Lower lobe of right lung (tissue), 2 donors: Measurements from ENCODE around the gene DCHS2. TPM values are rescaled to one million over a fixed set of nuclear protein-coding genes. Genes with fewer than 3 reads are reported as not detected.

Source experiments
- ATAC-seq, 2 donors: fragments of 200-7000 bp; cut with Tn5 transposase; one replicate each; pipeline ENCODE4 v1.9.1; 2020 to 2022; ENCODE audit warnings: mild to moderate bottlenecking in 2 of 2, moderate library complexity in 2 of 2
- DNase-seq: peaks from one replicate; pipeline ENCODE4 v3.0.0-alpha.2; 2020
- H3K27ac ChIP-seq: fragments of 200-600 bp; one replicate; pipeline ENCODE4 v1.8.0; 2022
- H3K27me3 ChIP-seq: fragments of 200-600 bp; one replicate; pipeline ENCODE4 v1.8.0; 2022; ENCODE audit warnings: low read depth
- H3K36me3 ChIP-seq: fragments of 200-600 bp; one replicate; pipeline ENCODE4 v1.8.0; 2022; ENCODE audit warnings: mild to moderate bottlenecking
- H3K4me1 ChIP-seq: fragments of 200-600 bp; one replicate; pipeline ENCODE4 v1.8.0; 2022
- H3K4me3 ChIP-seq: fragments of 200-600 bp; one replicate; pipeline ENCODE4 v1.8.0; 2022; ENCODE audit warnings: mild to moderate bottlenecking
- H3K9me3 ChIP-seq: fragments of 200-600 bp; one replicate; pipeline ENCODE4 v1.8.0; 2022
- intact Hi-C: fragments of 100-400 bp; cut with DNase I; formaldehyde crosslinking; loops from one replicate; pipeline ENCODE4 v1.11.0; 2022
- total RNA-seq: library from RNA; stranded (reverse); fragmentation: NEBNext Ultra II Directional; extraction: Animal tissue kit (Norgen Biotek cat#: 25700); gene quantifications from one replicate; pipeline ENCODE4 v1.2.1, GENCODE V29; 2021
- TF ChIP-seq, protein P1 (sequence below): fragments of 200-600 bp; IDR thresholded peaks from one replicate; pipeline ENCODE4 v1.8.0; 2022; ENCODE audit warnings: antibody characterized with exemption, mild to moderate bottlenecking
- donor health status: DM: no; HTN: yes; CAD: no; lungs with severe emphysema.

The DCHS2 gene
- total RNA-seq, 1 donor from 2014 or later = 0.53 TPM

DNA sequence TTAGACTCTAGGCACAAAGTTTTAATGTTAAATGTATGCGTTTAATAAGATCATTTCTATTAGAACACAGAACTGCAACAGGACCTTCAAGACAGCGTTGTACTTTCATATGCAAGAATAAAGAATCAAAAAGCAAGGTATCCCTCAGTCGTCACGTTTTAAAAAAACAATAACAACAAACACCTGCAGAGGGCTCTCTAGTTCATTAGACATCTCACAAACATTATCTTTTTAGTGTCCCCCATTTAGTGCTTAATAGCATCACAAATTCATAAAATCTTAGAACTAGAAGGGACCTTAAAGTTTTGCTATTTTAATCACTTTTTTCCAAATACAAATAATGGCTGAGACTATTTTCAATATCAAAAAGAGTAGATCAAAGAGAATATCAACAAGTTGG lies 236.6 kb downstream of the DCHS2 start:
- no peak for DNase-seq
- TF ChIP-seq, protein P1, sequence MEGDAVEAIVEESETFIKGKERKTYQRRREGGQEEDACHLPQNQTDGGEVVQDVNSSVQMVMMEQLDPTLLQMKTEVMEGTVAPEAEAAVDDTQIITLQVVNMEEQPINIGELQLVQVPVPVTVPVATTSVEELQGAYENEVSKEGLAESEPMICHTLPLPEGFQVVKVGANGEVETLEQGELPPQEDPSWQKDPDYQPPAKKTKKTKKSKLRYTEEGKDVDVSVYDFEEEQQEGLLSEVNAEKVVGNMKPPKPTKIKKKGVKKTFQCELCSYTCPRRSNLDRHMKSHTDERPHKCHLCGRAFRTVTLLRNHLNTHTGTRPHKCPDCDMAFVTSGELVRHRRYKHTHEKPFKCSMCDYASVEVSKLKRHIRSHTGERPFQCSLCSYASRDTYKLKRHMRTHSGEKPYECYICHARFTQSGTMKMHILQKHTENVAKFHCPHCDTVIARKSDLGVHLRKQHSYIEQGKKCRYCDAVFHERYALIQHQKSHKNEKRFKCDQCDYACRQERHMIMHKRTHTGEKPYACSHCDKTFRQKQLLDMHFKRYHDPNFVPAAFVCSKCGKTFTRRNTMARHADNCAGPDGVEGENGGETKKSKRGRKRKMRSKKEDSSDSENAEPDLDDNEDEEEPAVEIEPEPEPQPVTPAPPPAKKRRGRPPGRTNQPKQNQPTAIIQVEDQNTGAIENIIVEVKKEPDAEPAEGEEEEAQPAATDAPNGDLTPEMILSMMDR = no peak

DNA sequence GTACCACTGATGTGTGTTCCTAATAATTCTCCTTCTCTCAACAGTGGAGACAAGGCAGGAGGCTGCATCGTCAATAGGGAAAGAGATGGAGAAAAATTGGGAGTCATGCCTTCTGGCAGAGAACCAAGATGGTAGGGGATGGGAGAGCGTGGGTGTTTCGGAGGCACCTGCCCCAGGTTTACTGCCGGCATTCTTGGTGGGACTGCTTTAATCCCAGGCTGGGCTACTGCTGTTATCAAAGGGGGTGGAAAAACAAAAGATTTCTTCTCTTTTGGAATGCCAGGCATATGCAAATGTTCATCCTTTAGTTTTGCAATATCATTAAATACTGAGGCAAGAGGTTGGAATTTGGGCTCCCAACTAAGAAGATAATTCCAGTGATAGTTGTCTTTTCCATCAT lies 257.0 kb downstream of the DCHS2 start:
- no peak overlapping the region for H3K4me3 ChIP-seq
- ATAC-seq (no peak), DNase-seq (no peak)
- no peak overlapping the region for H3K27ac ChIP-seq
- TF ChIP-seq, protein P1 = no peak
- H3K36me3 ChIP-seq = no peaks in the 10 kb centered on the region
- no peaks in the 10 kb centered on the region for H3K9me3 ChIP-seq
- intact Hi-C loops = no loop called here
- no peaks in the 10 kb centered on the region for H3K27me3 ChIP-seq
- no peaks in the 10 kb centered on the region for H3K4me1 ChIP-seq

More for the DNA sequence above, 236.6 kb downstream of the DCHS2 start:
- H3K27ac ChIP-seq = no peak overlapping the region
- no peak for ATAC-seq
- intact Hi-C loops = no loop called here
- no peaks in the 10 kb centered on the region for H3K9me3 ChIP-seq
- no peaks in the 10 kb centered on the region for H3K36me3 ChIP-seq
- H3K27me3 ChIP-seq = no peaks in the 10 kb centered on the region
- H3K4me1 ChIP-seq = no peaks in the 10 kb centered on the region
- no peak overlapping the region for H3K4me3 ChIP-seq

DNA sequence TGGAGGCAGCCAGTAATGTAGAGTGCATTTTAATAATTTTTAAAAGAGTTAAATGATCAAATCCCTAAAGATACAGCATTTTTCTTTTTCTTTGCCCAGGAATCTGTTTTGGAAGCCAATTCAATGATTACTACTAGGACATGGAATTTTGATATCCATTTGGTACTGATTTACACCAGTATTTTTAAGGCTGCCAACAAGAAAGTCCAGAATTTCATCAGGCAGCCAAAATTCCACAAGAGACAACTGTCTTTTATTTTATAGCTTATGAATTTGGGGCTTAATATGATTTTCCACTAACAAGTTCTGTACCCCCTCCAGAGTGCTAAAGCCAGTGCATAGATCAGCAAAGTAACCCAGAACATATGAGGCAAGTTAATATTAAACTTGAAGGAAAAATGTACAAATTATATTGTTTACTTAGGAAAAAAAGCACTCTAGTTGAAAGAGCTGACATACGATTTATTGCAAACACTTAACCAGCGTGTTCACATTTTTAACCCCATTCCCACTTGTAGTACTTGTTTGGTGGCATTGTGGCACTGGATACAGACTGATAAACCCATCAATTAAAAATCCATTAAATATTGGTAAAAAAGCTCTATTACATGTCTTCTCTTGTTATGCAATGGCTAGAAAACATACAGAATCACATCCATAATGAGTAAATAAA lies 259.7 kb downstream of the DCHS2 start:
- intact Hi-C loops = no loop called here
- DNase-seq = no peak
- H3K4me1 ChIP-seq = no peaks in the 10 kb centered on the region
- no peak overlapping the region for H3K4me3 ChIP-seq
- no peak for ATAC-seq
- no peak overlapping the region for H3K27ac ChIP-seq
- H3K36me3 ChIP-seq = no peaks in the 10 kb centered on the region
- no peaks in the 10 kb centered on the region for H3K9me3 ChIP-seq
- TF ChIP-seq, protein P1 = no peak
- no peaks in the 10 kb centered on the region for H3K27me3 ChIP-seq

DNA sequence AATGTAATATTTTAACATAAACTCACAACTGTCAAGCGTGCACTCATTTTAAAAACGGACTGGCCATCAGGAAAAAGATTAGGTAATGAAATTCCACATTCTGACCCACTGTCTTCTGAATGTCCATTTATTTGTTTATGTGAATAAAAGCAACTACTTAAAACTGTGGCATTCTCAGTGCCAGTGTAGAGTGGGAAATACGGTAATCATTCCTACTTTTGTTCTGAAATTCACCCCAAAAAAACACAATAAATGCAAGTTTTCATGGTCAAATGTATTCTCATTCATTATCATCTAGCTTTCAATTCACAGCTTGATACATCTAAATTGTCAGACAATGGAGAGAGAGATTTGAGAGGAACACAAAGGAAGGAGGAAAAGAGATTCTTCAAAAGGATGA lies 260.9 kb downstream of the DCHS2 start:
- no peak overlapping the region for H3K27ac ChIP-seq
- no peaks in the 10 kb centered on the region for H3K4me1 ChIP-seq
- H3K9me3 ChIP-seq = no peaks in the 10 kb centered on the region
- intact Hi-C loops = no loop called here
- TF ChIP-seq, protein P1 = no peak
- DNase-seq (no peak), ATAC-seq (no peak)
- no peaks in the 10 kb centered on the region for H3K36me3 ChIP-seq
- no peak overlapping the region for H3K4me3 ChIP-seq
- no peaks in the 10 kb centered on the region for H3K27me3 ChIP-seq

DNA sequence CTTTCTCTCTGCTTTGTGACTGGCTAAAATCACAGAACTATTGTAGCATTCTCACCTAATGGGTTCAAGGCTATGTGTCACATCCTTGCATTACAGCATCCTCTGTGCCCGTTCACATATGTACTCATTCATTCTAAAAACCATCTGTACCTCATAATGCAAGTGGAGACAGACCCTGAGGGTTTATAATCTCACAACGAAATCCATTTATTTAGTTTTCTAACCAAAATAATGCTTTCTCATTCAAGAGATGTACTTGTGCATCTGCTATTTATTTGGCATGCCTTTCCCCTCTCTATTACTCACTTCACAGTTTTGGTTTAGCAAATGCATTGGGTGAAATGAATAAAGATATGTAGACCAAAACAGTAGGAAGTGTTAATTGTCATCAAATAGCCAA lies 261.5 kb downstream of the DCHS2 start:
- TF ChIP-seq, protein P1 = no peak
- DNase-seq = no peak
- Histone ChIP-seq H3K36me3 (no peaks in the 10 kb centered on the region), H3K27me3 (no peaks in the 10 kb centered on the region), H3K9me3 (no peaks in the 10 kb centered on the region), H3K27ac (no peak overlapping the region), H3K4me3 (no peak overlapping the region), H3K4me1 (no peaks in the 10 kb centered on the region)
- intact Hi-C loops = no loop called here
- no peak for ATAC-seq
